HG02943 (cell line): ENCODE measurements around the gene SLC2A1.
A peak's percentile ranks its signal among the peaks of the same experiment; 100 is the strongest.
"Not testable (repeated sequence)": the region's sequence is repeated elsewhere in the genome, so short reads cannot be mapped to it uniquely, and the experiment has no call there.

ENCODE experiments used
- ATAC-seq: cut with Tn5 transposase; IDR thresholded peaks from one replicate; pipeline ENCODE4 v1.9.1; 2021; ENCODE audit warnings: mild to moderate bottlenecking, low read depth, moderate library complexity; ENCODE audit not compliant: unreplicated experiment

Gene SLC2A1

DNA sequence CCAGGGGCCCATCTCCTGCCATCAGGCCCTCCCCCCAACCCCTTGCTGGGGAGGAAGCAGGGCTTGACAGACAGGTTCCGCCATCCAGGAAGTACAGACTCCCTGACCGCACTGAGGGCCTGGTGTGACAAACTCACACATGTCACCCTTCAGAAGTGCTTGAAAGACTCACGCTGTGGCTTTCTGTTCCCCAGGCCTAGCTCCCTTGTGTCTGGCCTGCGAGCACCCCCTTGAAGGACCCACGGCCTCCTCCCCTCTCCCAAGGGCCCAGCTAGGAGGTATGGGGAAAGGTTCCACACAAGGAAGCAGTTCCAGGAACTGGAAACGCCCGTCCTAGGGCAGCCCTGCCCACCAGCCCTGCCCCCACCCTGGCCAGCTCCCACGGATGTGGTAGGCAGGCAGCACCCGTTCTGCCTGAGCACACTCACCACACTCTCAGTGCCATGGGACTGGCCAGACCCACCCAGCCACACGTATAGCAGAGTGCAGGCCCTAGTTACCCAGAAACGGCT lies 26.7 kb downstream of the SLC2A1 start:
- peak; percentile 65 for ATAC-seq

DNA sequence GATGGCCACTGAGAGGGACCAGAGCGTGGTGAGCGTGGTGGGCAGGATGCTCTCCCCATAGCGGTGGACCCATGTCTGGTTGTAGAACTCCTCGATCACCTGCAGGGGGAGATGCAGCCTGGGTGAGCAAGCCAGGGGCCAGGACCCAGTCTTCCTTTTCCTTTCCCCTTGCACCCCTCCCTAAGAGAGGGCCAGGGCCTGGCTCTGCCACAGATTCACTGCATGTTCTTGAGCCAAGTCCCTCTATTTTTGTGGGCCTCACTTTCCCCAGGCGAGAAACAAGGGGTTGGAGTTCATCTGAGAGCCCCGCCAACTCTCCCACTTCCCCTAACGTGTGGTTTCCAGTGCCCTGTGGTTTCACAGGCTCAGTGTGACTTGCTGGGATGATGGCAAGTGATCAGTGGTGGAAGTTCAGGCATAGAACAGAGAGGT lies 27.5 kb downstream of the SLC2A1 start:
- no peak for ATAC-seq

DNA sequence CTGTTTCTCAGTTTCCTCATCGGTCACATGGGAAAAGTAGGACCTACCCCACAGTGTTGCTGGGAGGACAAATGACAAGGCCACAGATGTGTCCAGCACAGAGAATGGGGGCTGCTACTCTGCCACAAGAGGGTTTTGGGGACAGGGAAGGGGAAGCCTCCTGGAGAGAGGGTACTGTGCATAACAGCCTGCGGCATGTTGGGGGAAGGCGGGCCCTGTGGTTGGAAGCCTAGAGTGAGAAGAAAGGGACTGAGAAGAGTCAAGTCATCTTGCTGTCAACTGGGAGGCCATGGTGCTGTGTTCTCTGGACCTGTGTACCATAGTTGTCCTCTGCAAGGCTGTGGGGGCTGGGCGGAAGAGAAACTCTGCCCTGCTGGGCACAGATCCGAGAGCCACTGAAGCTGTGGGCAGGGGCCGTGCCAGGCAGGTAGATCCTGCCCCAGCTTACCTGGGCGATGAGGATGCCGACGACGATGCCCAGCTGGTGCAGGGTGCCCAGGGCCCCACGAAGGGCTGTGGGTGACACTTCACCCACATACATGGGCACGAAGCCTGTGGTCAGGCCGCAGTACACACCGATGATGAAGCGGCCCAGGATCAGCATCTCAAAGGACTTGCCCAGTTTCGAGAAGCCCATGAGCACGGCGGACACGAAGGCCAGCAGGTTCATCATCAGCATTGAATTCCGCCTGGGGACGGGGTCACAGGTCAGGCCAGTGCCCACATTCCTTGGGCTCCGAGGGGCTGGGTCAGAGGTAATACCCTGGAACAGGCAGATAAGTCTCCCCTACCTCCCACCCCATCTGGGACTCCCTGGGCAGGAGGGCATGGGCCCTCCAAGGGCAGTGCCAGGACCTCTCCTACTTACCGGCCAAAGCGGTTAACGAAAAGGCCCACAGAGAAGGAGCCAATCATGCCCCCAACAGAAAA lies 28.2 kb downstream of the SLC2A1 start:
- ATAC-seq: no peak

DNA sequence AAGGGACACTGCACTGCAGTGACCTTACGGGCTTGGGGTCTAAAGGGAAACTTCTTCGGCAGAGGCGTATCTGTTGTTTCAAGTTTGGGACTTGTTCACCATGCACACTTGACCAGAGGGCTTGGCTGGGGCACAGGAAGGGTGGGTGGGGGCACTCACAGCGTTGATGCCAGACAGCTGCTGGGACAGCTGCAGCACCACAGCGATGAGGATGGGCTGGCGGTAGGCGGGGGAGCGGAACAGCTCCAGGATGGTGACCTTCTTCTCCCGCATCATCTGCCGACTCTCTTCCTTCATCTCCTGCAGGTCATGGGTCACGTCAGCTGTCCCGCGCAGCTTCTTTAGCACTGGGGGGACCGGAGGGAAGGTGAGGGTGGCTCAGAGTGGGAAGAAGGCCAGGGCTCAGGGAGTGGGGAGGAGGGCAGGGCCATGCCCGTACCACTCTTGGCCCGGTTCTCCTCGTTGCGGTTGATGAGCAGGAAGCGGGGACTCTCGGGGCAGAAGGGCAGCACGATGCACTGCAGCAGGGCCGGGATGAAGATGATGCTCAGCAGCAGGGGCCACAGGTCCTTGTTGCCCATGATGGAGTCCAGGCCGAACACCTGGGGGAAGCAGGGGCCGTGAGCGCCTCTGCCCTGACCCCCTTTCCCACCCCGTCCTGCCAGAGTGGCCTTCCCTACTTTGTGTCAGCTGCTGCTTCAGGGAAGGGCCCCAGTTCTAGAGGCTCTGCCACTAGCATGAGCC lies 29.1 kb downstream of the SLC2A1 start:
- no peak for ATAC-seq

DNA sequence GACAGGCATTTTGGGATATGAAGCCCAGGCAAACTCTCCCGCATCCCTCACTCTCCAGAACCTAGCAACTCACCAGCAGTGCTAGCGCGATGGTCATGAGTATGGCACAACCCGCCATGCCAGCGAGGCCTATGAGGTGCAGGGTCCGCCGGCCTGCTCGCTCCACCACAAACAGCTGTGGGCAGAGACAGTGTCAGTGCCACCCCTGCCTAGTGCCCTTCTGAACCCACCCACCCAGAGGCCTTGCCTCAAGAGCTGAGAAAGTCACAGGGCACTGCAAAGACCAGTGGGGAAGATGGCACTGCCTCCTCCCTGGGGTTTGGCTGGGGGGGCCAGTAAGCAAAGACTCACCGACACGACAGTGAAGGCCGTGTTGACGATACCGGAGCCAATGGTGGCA lies 29.8 kb downstream of the SLC2A1 start:
- no peak for ATAC-seq

DNA sequence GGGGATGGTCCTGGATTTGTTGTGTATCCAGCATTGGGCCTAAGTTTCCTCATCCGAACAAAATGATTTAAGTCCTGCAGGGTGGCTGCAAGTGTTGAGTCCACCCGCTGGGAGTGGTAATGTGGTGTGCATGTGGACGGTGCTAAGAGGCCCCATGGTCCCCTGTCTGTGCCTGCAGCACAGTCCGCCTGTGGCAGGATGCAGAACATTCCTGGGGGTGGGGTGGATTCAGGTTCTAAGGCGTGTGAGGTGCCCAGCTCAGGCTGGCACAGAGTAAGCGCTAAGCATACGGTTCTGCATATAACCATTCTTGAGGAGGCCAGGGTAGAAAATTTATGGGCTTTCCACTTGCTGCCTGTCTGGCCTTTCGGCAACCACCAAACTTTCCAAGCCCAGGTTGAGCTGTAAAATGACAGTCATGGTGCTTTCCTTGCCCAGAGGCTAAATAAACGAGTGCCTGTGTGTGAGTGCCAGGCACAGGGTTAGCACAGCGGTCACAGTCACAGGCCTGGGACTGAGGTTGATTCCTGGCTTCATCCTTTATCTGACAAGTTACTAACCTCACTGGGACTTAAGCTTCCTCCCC lies 30.7 kb downstream of the SLC2A1 start:
- no peak for ATAC-seq

DNA sequence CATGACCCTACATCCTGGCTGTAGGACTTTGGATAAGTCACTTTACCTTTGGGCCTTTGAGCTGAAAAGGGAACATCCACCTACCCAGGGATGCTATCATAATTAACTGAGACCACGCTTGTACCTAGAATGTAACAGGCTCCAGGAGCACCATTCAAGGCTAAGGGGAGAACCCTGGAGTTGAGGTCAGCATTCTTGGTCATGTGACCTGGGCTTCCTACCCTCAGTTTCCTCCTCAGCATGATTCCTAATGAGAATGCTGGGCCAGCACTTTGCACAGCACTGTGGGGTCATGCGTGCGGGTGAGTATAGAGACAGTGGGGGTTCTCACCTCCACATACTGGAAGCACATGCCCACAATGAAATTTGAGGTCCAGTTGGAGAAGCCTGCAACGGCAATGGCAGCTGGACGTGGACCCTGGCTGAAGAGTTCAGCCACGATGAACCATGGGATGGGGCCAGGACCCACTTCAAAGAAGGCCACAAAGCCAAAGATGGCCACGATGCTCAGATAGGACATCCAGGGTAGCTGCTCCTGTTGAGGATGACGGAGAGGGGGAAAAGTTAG lies 31.3 kb downstream of the SLC2A1 start:
- no peak for ATAC-seq

DNA sequence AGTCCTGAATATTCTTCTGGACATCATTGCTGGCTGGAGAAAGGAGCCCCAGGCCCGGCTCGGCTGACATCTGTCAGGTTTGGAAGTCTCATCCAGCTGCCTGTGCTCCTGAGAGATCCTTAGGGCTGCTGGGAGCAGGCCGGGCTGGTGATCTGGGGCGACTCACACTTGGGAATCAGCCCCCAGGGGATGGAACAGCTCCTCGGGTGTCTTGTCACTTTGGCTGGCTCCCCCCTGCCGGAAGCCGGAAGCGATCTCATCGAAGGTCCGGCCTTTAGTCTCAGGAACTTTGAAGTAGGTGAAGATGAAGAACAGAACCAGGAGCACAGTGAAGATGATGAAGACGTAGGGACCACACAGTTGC lies 31.8 kb downstream of the SLC2A1 start:
- no peak for ATAC-seq

DNA sequence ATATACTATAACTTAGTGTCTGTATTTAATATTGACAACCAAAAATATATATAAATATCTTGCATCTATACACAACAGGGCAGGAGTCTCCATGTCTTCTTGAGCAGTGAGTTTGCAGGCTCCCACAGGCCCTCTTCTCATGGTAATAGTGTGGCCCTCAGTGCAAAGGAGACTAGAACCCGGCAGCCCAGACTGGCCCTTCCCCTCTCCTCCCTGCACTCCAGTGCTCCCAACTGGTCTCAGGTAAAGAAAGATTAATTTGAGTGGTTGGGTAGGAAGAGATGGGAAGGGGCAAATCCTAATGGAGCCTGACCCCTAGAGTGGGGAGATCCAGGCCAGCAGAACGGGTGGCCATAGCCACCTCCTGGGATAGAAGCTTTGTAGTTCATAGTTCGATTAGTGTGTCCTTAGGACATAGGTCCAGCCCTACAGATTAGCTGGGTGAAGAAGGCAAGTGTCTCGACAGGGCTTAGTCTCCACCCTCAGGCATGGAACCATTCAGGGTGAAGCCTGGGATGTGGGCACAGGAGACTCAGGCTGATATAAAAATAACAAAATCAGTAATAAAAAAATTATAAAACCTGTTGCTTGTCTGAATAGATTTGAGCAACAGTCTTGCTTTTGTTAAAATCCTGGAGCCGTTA lies 32.3 kb downstream of the SLC2A1 start:
- no peak for ATAC-seq

DNA sequence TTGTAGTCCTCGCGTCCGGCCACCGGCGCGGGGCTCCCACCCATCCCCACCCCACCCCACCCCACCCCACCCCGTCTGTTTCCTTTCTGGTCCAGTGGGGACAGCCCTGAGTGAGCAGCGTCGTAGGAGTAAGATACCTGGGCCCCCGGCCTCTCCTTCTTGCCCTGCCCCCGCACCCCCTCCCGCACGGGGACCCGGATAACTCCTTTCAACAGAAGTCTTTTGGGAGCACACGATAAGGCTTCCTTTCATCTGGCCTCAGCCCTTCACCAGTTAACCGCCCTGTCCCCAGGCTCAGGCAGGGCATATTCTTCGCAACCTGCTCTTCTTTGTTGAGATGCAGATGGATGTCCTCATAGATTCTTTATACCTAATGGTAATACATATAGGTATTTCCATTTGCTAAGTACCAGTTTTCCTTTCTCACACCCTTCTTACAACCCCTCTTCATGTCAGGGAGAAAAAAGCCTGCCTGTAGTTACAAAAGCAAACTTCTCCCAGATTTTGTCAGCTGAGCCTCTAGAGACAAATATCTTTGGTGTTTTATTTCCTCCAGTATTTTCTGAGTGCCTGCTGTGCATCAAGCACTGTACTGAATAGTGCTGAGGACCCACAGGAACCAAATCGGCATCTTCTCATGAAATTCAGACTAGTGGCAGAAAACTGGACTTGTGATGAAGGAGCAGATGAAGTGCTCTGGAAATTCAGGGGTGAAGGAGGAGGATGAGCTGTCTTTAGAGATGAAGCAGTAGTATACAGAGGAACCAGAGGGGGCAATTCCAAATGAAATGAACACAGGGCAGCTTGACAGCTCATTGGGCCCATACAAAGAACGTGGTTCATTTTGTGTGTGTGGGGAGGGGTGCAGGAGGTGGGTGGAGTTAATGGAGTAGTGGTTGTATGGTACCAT lies 33.6 kb downstream of the SLC2A1 start:
- ATAC-seq: no peak

DNA sequence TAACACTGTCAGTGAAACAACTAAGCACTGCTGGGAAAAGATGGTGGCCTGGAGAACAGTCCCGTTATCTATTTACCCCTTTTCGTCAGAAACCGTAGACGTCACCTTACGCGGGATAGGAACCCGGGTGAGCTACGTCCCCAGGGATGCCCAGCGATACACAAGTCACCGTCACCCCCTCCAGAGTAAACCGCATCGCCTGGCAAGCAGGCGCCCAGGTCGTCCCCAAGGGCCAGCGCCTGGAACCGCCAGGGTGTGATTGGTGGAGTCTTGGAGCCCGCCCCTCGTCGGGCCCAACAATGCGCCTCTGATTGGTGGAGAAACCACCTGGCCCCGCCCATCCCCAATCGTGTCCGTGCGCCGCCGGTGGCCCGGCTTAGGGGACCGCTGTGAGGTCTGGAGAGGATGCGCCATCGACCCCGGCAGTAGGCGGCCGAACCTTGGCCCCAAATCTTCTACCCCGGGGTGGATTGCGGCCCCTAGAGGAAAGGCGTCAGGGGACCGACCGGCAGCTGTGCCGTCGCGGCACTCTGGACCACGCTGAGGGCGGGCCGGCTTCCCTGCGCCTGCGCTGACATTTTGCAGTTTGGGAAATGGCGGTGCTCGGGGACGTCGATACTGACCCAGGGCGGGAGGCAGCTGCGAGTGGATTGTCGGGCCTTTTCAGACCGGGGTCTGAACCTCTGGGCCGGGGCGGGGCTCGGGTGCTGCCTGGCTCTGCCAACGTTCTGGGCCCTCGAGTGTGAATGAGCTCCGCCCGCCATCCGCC lies 34.4 kb downstream of the SLC2A1 start:
- ATAC-seq: peak; percentile 80

DNA sequence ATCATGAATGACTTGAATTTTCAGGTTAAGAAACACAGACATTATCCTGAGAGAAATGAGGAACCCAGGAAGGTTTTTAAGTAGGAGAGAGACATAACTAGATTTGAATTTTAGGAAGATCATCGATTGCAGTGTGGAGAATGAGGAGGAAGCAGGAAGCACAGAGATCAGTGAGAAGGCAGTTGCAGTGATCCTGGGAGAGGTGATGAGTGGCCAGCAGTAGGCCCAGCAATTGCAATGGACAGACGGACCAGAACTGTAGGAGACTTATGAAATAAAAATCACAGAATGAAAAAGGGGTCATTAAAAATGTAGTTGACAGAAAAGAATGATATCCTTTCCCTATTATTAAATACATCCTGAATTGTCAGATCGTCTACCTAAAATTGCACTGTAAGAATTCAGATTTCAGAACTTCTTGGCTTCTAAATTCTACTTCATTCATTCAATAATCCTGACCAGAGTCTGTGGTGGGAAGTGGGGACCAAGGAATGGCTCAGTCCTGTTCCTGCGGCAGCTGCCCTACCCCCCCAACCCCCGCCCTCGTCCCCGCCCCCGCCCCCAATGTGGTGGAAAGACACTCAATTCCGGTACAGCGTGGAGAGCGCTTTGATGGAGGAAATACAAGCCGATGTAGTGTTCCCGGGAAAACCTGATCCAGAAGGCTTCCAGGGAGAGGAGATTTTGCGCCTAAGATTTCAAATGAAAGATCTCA lies 35.1 kb downstream of the SLC2A1 start:
- no peak for ATAC-seq

DNA sequence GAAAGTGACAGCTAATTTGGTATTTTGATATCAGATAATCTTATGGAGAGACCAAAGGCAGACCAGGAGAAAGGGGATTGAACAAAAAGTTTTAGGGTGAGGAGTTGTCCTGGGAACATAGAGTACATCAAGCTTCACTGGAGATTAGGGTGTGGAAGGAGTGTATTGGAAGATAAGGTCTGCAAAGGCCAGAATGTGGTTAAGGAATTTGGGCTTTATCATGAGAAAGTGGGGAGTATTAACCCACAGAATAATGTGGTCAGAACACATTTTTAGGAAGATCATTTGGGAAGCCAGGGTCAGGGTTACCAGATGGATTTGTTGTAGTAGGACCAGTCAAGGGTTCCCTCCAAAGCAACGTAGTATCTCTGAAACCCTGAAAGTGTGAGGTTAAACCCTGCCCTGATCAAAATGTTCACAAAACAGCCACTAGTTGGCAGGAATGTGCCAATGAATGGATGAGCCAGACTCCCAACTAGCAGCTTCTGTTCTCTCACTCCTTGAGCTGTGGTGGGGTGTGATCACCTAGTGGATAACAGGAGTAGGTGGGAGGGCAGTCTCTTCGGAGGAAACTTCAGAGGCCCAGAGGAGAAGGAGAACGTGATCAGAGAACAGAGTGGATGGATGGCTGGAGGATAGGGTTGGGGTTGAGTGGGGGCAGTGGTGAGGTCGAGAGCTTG lies 35.8 kb downstream of the SLC2A1 start:
- ATAC-seq: no peak

DNA sequence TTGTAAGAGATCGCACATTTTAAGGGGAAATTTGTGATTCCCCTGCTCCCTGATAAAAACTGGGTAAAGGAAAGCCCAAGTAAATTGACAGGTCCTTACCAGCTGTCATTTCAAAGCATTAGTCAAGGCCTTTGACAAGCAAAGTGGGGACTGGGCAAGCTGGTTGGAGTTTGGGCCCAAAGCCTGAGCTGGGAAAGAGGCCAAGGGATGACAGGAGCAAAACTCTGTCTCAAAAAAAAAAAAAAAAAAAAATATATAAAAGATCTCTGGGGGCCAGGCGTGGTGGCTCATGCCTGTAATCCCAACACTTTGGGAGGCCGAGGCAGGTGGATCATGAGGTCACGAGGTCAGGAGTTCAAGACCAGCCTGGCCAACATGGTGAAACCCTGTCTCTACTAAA lies 36.9 kb downstream of the SLC2A1 start:
- ATAC-seq: no peak

DNA sequence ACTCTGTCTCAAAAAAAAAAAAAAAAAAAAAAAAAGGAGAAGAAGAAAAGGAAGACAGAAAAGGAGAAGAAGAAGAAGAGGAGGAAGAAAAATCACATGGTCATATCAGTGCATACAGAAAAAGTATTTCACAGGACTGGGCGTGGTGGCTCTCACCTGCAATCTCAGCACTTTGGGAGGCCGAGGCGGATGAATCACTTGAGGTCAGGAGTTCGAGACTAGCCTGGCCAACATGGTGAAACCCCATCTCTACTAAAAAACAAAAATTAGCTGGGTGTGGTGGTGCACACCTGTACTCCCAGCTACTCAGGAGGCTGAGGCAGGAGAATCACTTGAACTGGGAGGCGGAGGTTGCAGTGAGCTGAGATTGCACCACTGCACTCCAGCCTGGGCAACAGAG lies 39.0 kb downstream of the SLC2A1 start:
- not testable (repeated sequence) for ATAC-seq

DNA sequence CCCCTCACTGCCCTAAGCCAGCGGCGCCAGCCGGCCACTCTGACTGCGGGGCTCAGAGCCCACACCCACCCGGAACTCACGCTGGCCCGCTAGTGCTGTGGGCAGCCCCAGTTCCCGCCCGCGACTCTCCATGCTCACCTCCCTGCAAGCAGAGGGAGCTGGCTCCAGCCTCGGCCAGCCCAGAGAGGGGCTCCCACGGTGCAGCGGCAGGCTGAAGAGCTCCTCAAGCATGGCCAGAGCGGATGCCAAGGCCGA lies 41.5 kb downstream of the SLC2A1 start:
- ATAC-seq: no peak

DNA sequence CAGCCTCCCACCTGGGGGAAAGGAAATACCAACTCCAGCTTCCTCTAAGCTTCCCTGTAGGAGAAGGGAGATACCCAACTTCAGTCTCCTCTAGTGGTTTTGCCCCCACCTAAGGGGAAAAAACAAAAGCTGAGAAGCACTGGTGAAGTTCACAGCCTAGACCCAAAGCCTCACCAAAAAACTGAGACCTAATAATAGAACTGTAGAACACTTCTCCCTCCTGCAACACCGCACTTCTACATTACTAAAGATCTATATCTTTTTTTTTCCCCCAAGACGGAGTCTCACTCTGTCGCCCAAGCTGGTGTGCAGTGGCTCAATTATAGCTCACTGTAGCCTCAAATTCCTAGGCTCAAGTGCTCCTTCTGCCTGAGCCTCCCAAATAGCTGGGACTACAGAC lies 43.2 kb downstream of the SLC2A1 start:
- ATAC-seq: no peak
